IMR-90 (cell line): Measurements from ENCODE around the gene TRIP4. TPM values are rescaled to one million over a fixed set of nuclear protein-coding genes. Genes with fewer than 3 reads are reported as not detected.

Experiments used
- ATAC-seq: fragments of 200-7000 bp; cut with Tn5 transposase; 2 replicates; pipeline ENCODE4 v1.9.1; 2020; ENCODE audit warnings: low read depth, mild to moderate bottlenecking, moderate library complexity
- BruUV-seq: library from RNA; stranded (reverse); fragments of 400-500 nt; replicated peaks from 2 replicates; lab custom pipeline; 2021; lab: Mats Ljungman, UMichigan
- CTCF ChIA-PET: fragments of 300-600 bp; formaldehyde crosslinking; extraction: SDS; loops from one replicate; lab custom pipeline; 2021; ENCODE audit warnings: antibody characterized with exemption; lab: Yijun Ruan, JAX
- POLR2A ChIA-PET: fragments of 300-600 bp; sonication (Branson Sonifier 250); formaldehyde crosslinking; loops from one replicate; lab custom pipeline; 2022; ENCODE audit warnings: antibody characterized with exemption; ENCODE audit not compliant: unreplicated experiment; lab: Charles Lee
- DNase-seq: peaks from one replicate; pipeline ENCODE4 v3.0.0; 2013
- H2AFZ ChIP-seq: replicated peaks from 2 replicates; pipeline ENCODE3; 2013; ENCODE audit warnings: low read length, mild to moderate bottlenecking; ENCODE audit not compliant: poor library complexity
- H2AK5ac ChIP-seq: 2 replicates; pipeline ENCODE4 v1.6.1; 2013; ENCODE audit warnings: low read depth, low read length, inconsistent platforms
- H2AK9ac ChIP-seq: replicated peaks from 2 replicates; pipeline ENCODE3; 2013; ENCODE audit warnings: mild to moderate bottlenecking, low read depth, low read length, moderate library complexity; ENCODE audit not compliant: poor library complexity
- H2BK120ac ChIP-seq: 2 replicates; pipeline ENCODE4 v1.6.1; 2013; ENCODE audit warnings: low read depth, low read length, inconsistent platforms
- H2BK15ac ChIP-seq: 3 replicates; pipeline ENCODE4 v1.6.1; 2013; ENCODE audit warnings: low read depth, low read length, inconsistent platforms
- H2BK20ac ChIP-seq: 2 replicates; pipeline ENCODE4 v1.6.1; 2013; ENCODE audit warnings: low read depth, mild to moderate bottlenecking, inconsistent platforms, low read length, moderate library complexity
- H2BK5ac ChIP-seq: 2 replicates; pipeline ENCODE4 v1.6.1; 2013; ENCODE audit warnings: mild to moderate bottlenecking, low read depth, low read length, inconsistent platforms; ENCODE audit not compliant: poor library complexity, severe bottlenecking
- H3K14ac ChIP-seq: replicated peaks from 2 replicates; pipeline ENCODE4 v1.6.1; 2013; ENCODE audit warnings: low read depth, low read length, inconsistent platforms
- H3K18ac ChIP-seq: 2 replicates; pipeline ENCODE4 v1.6.1; 2013; ENCODE audit warnings: low read depth, low read length, control low read depth
- H3K23ac ChIP-seq: 2 replicates; pipeline ENCODE4 v1.6.1; 2013; ENCODE audit warnings: low read depth, low read length, inconsistent platforms
- H3K27ac ChIP-seq: 2 replicates; pipeline ENCODE4 v1.5.1; 2013; ENCODE audit warnings: mild to moderate bottlenecking, control low read depth, low read length; ENCODE audit not compliant: insufficient read depth
- H3K27me3 ChIP-seq: 2 replicates; pipeline ENCODE4 v1.6.1; 2013; ENCODE audit warnings: low read length; ENCODE audit not compliant: control insufficient read depth, insufficient read depth
- H3K36me3 ChIP-seq: 2 replicates; pipeline ENCODE4 v1.6.1; 2013; ENCODE audit warnings: low read length, mixed read lengths; ENCODE audit not compliant: control insufficient read depth, insufficient read depth
- H3K4ac ChIP-seq: 2 replicates; pipeline ENCODE4 v1.6.1; 2013; ENCODE audit warnings: low read depth, low read length, inconsistent platforms
- H3K4me1 ChIP-seq: 2 replicates; pipeline ENCODE4 v1.6.1; 2013; ENCODE audit warnings: low read length, mixed read lengths; ENCODE audit not compliant: control insufficient read depth, insufficient read depth
- H3K4me2 ChIP-seq: 2 replicates; pipeline ENCODE4 v1.6.1; 2013; ENCODE audit warnings: low read depth, mild to moderate bottlenecking, control low read depth, low read length, moderate library complexity
- H3K4me3 ChIP-seq: 2 replicates; pipeline ENCODE4 v1.5.1; 2013; ENCODE audit warnings: low read depth, mild to moderate bottlenecking, control low read depth, low read length, moderate library complexity; ENCODE audit not compliant: insufficient read depth
- H3K56ac ChIP-seq: 2 replicates; pipeline ENCODE4 v1.6.1; 2013; ENCODE audit warnings: low read length, inconsistent platforms; ENCODE audit not compliant: insufficient read depth; ENCODE audit errors: extremely low read depth
- H3K79me1 ChIP-seq, 2 experiments: 2 replicates each; pipeline ENCODE4 v1.6.1; 2013; ENCODE audit warnings: low read length in 2 of 2, inconsistent platforms in 1 of 2, low read depth in 1 of 2
- H3K9ac ChIP-seq: 2 replicates; pipeline ENCODE4 v1.6.1; 2013; ENCODE audit warnings: low read depth, low read length, control low read depth
- H3K9me1 ChIP-seq: 2 replicates; pipeline ENCODE4 v1.6.1; 2013; ENCODE audit warnings: low read length, inconsistent platforms; ENCODE audit not compliant: insufficient read depth
- H3K9me3 ChIP-seq: 2 replicates; pipeline ENCODE4 v1.6.1; 2013; ENCODE audit warnings: low read length; ENCODE audit not compliant: control insufficient read depth, insufficient read depth
- H4K20me1 ChIP-seq: 2 replicates; pipeline ENCODE4 v1.6.1; 2013; ENCODE audit warnings: low read length, inconsistent platforms; ENCODE audit not compliant: insufficient read depth
- H4K5ac ChIP-seq: 2 replicates; pipeline ENCODE4 v1.6.1; 2013; ENCODE audit warnings: mild to moderate bottlenecking, low read depth, low read length, control low read depth
- H4K8ac ChIP-seq, 2 experiments: 2 replicates each; pipeline ENCODE4 v1.6.1; 2013; ENCODE audit warnings: low read depth in 2 of 2, low read length in 2 of 2, control low read depth in 1 of 2, inconsistent platforms in 1 of 2
- H4K91ac ChIP-seq: 2 replicates; pipeline ENCODE4 v1.6.1; 2013; ENCODE audit warnings: low read depth, low read length, inconsistent platforms; ENCODE audit not compliant: insufficient read depth
- CTCF ChIP-seq: conservative IDR thresholded peaks from 2 replicates; pipeline ENCODE4 v1.5.1; 2012; ENCODE audit warnings: mild to moderate bottlenecking, low read depth, low read length, improper control_type of control experiment
- MAZ ChIP-seq: IDR thresholded peaks from 2 replicates; pipeline ENCODE4 v1.6.1; 2012; ENCODE audit warnings: low read depth, mild to moderate bottlenecking, low read length, improper control_type of control experiment, moderate library complexity, borderline replicate concordance
- RAD21 ChIP-seq: IDR thresholded peaks from 2 replicates; pipeline ENCODE4 v1.6.1; 2012; ENCODE audit warnings: low read length, improper control_type of control experiment
- SMC3 ChIP-seq: fragments of 150-350 bp; IDR thresholded peaks from 2 replicates; pipeline ENCODE4 v1.6.1; 2016; ENCODE audit warnings: low read depth, mild to moderate bottlenecking, antibody characterized with exemption, low read length, moderate library complexity
- WGBS, 2 experiments: methylation state at CpG; one replicate each; pipeline versions ENCODE4 v1.1.5 to v1.1.7; 2013; ENCODE audit warnings: missing lambda C conversion rate in 2 of 2; ENCODE audit not compliant: insufficient read length in 1 of 2; ENCODE audit errors: extremely low coverage in 2 of 2; 5-methylcytosine and 5-hydroxymethylcytosine counted together
- dilution Hi-C: fragments of 300-500 bp; cut with HindIII; formaldehyde crosslinking; loops from one replicate; pipeline ENCODE4 v1.14.3; 2018; ENCODE audit warnings: low sequenced_read_pairs; ENCODE audit not compliant: unreplicated experiment
- in situ Hi-C: fragments of 300-500 bp; cut with MboI; formaldehyde crosslinking; loops from 3 replicates; pipeline ENCODE4 v1.14.3; 2019; ENCODE audit warnings: low sequenced_read_pairs, inconsistent platforms, mixed read lengths
- intact Hi-C: fragments of 100-400 bp; cut with micrococcal nuclease; formaldehyde crosslinking; loops from 2 replicates; pipeline ENCODE4 v1.10.0; 2022
- polyA plus RNA-seq, 3 experiments: library from polyadenylated mRNA; depleted of rRNA; stranded (reverse); fragments of >200 nt; gene quantifications; 2 replicates each; pipeline ENCODE4 v1.2.3, GENCODE V29; 2012; ENCODE audit warnings: low replicate concordance in 1 of 3
- total RNA-seq: library from RNA; depleted of rRNA; stranded (reverse); fragments of >200 nt; gene quantifications from 2 replicates; pipeline ENCODE4 v1.2.3, GENCODE V29; 2012

TRIP4 gene
- total and polyA plus RNA-seq, 2 of the 4 experiments (the other 2 are of a cell fraction), result 13.1 to 19.4 TPM

- BruUV-seq, result no TSS peak
- no peak overlapping the region for H2AK5ac ChIP-seq
- no peak overlapping the region for H4K5ac ChIP-seq
- ChIA-PET CTCF (no interaction called here), POLR2A (no interaction called here)
- no peaks in the 10 kb centered on the region for H3K27me3 ChIP-seq
- H3K23ac ChIP-seq, result no peak overlapping the region
- no peak overlapping the region for H2BK20ac ChIP-seq
- H3K79me1 ChIP-seq, result peaks cover 3 to 20% of the 10 kb centered on the region in 2 experiments; a peak in 3 of 4 replicates
- H2BK120ac ChIP-seq, result no peak overlapping the region
- no CpG with 5 or more reads among the region's 7 CpGs for WGBS, 2 experiments
- TF ChIP-seq RAD21 (peak; percentile 57), CTCF (peak; percentile 51), MAZ (no peak), SMC3 (peak; percentile 63)
- H3K36me3 ChIP-seq, result peaks cover 10% of the 10 kb centered on the region
- no peak overlapping the region for H2AK9ac ChIP-seq
- no peak overlapping the region for H4K91ac ChIP-seq
- H3K4me1 ChIP-seq, result peaks cover 4% of the 10 kb centered on the region; the same call in 1 of the 2 replicates
- dilution Hi-C loops, result no loop called here
- H3K9ac ChIP-seq, result no peak overlapping the region
- H4K8ac ChIP-seq, result no peak overlapping the region
- no peaks in the 10 kb centered on the region for H4K20me1 ChIP-seq
- in situ Hi-C loops, result loop anchor here (5.0 kb wide), 1 partner anchor 240 kb away; no protein-coding TSS in a partner anchor
- H3K9me3 ChIP-seq, result no peaks in the 10 kb centered on the region
- H2AFZ ChIP-seq, result no peak overlapping the region
- intact Hi-C loops, result loop anchor here (1.0 to 5.0 kb wide), 3 partner anchors 227 to 300 kb away; no protein-coding TSS in a partner anchor
- H3K4ac ChIP-seq, result no peak overlapping the region
- peak; percentile 54 for DNase-seq
- no peaks in the 10 kb centered on the region for H3K9me1 ChIP-seq
- no peak overlapping the region for H2BK15ac ChIP-seq
- H3K27ac ChIP-seq, result no peak overlapping the region
- H3K18ac ChIP-seq, result no peak overlapping the region
- no peak overlapping the region for H3K4me3 ChIP-seq
- no peak overlapping the region for H2BK5ac ChIP-seq
- no peak overlapping the region for H3K4me2 ChIP-seq
- H3K56ac ChIP-seq, result no peak overlapping the region
- no peak overlapping the region for H3K14ac ChIP-seq
- peak; percentile 69 for ATAC-seq
Measured at GRCh38 chr15:64426845-64427465, 39.3 kb downstream of the TRIP4 start.
